Gastroesophageal sphincter (tissue), 4 donors: Measurements from ENCODE around the gene ZNF451. TPM values are rescaled to one million over a fixed set of nuclear protein-coding genes. Genes with fewer than 3 reads are reported as not detected.

Experiments used
- ATAC-seq: fragments of 150-250 bp; one replicate; pipeline ENCODE4 v1.9.1; 2016; ENCODE audit warnings: mild to moderate bottlenecking, moderate library complexity
- H3K27ac ChIP-seq, 4 donors: fragments of 200-600 bp; sonication (generic) in 3 of 4; 1 replicate in 3 of 4; 2 replicates in 1 of 4; pipeline ENCODE4 v1.5.1; 2016 to 2019
- H3K27me3 ChIP-seq: fragments of 200-600 bp; sonication (generic); one replicate; pipeline ENCODE4 v1.5.1; 2019
- H3K36me3 ChIP-seq, 2 donors: fragments of 200-600 bp; sonication (generic); one replicate each; pipeline ENCODE4 v1.5.1; 2019; ENCODE audit warnings: control low read depth in 1 of 2
- H3K4me1 ChIP-seq, 3 donors: fragments of 200-600 bp; sonication (generic); 1 replicate in 2 of 3; 2 replicates in 1 of 3; pipeline ENCODE4 v1.5.1; 2016 to 2019; ENCODE audit warnings: control low read depth in 2 of 3
- H3K4me3 ChIP-seq, 2 donors: fragments of 200-600 bp; sonication (generic); one replicate each; pipeline ENCODE4 v1.5.1; 2019; ENCODE audit warnings: mild to moderate bottlenecking in 1 of 2, moderate library complexity in 1 of 2
- H3K9me3 ChIP-seq, 3 donors: fragments of 200-600 bp; sonication (generic); one replicate each; pipeline ENCODE4 v1.5.1; 2017 to 2019; ENCODE audit warnings: control low read depth in 2 of 3
- EP300 ChIP-seq: sonication (generic); formaldehyde crosslinking; IDR thresholded peaks from one replicate; pipeline ENCODE4 v1.6.1; 2017; ENCODE audit warnings: antibody characterized with exemption, mild to moderate bottlenecking
- POLR2A ChIP-seq, 2 donors: fragments of 450-650 bp; IDR thresholded peaks; one replicate each; pipeline ENCODE4 v1.6.1; 2017; ENCODE audit warnings: antibody characterized with exemption in 2 of 2, mild to moderate bottlenecking in 2 of 2, moderate library complexity in 1 of 2
- POLR2AphosphoS5 ChIP-seq: sonication (generic); formaldehyde crosslinking; IDR thresholded peaks from one replicate; pipeline ENCODE4 v1.6.1; 2017; ENCODE audit warnings: antibody characterized with exemption
- WGBS, 2 donors: methylation state at CpG; one replicate each; pipeline ENCODE4 v1.1.5; 2018; ENCODE audit warnings: low coverage in 1 of 2; 5-methylcytosine and 5-hydroxymethylcytosine counted together
- total RNA-seq, 4 donors: library from RNA; depleted of rRNA; stranded (reverse); fragments of >200 nt; gene quantifications; one replicate each; pipeline ENCODE4 v1.1.0, GENCODE V29; 2016
- TF ChIP-seq, protein P1 (sequence below), 4 experiments: fragments of 200-600 bp in 2 of 4; fragments of 450-650 bp in 2 of 4; sonication (generic) in 1 of 4; IDR thresholded peaks; one replicate each; pipeline ENCODE4 v1.5.1; 2017 to 2019; ENCODE audit warnings: antibody characterized with exemption in 4 of 4, mild to moderate bottlenecking in 2 of 4, moderate library complexity in 2 of 4

The ZNF451 gene
- total RNA-seq, 4 donors from 2014 or later, result 28.7 to 66.5 (median 39.8) TPM

DNA sequence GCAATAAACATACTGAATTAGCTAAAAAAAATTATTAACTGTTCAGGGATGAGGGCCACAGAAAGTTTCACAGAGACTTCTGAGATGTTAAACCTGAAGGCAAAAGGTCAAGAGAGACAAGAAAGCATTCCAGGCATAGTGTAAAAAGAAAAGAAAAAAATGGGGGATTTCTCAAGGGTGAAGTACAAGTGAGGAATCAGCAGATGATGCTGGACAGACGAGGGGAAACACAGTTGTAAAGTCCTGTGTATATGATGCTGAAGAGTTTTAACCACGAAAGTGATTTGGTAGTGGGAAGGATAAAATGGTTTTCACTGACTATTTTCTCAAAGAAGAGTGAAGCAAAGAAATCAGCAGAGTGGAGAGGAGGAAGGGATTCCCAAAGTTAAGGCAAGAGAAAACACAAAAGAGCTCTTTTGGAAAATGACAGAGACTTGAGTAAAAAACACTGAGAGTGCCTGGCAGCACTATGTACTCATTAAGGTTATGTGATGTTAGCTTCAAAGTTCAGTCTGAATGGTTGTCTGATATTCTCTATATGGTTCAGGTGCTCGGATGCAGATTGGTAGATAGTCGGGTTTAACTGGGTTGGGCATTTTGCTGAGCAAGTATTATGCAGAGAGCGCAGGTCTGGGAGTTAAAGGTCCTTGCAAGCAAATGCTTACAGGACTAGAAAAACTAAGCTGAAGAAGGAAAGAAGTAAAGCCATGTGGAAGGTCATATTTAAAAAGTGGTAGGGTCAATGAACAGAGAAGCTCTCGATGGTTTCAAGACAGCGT, 115.8 kb downstream of the ZNF451 start:
- no peak for ATAC-seq

GRCh38 chr6:57207141-57207540, 117.2 kb downstream of the ZNF451 start:
- Histone ChIP-seq H3K36me3 (no peaks in the 10 kb centered on the region), H3K9me3 (no peaks in the 10 kb centered on the region)
- no peak for TF ChIP-seq EP300
- no peak for TF ChIP-seq POLR2AphosphoS5
- no peak for TF ChIP-seq POLR2A (IDR thresholded peaks at IDR 0.05)
- TF ChIP-seq, protein P1, sequence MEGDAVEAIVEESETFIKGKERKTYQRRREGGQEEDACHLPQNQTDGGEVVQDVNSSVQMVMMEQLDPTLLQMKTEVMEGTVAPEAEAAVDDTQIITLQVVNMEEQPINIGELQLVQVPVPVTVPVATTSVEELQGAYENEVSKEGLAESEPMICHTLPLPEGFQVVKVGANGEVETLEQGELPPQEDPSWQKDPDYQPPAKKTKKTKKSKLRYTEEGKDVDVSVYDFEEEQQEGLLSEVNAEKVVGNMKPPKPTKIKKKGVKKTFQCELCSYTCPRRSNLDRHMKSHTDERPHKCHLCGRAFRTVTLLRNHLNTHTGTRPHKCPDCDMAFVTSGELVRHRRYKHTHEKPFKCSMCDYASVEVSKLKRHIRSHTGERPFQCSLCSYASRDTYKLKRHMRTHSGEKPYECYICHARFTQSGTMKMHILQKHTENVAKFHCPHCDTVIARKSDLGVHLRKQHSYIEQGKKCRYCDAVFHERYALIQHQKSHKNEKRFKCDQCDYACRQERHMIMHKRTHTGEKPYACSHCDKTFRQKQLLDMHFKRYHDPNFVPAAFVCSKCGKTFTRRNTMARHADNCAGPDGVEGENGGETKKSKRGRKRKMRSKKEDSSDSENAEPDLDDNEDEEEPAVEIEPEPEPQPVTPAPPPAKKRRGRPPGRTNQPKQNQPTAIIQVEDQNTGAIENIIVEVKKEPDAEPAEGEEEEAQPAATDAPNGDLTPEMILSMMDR (IDR thresholded peaks at IDR 0.05), result no peak

More for the DNA sequence above, 115.8 kb downstream of the ZNF451 start:
- no peaks in the 10 kb centered on the region for H3K36me3 ChIP-seq
- no peaks in the 10 kb centered on the region for H3K27me3 ChIP-seq
- no peak overlapping the region for H3K27ac ChIP-seq
- no peaks in the 10 kb centered on the region for H3K9me3 ChIP-seq
- 66 to 73% methylated on average over 7 of the region's 7 CpGs for WGBS, 2 donors
- TF ChIP-seq EP300 (no peak), POLR2A (IDR thresholded peaks at IDR 0.05) (no peak), POLR2AphosphoS5 (no peak)
- TF ChIP-seq, protein P1 (IDR thresholded peaks at IDR 0.05), result no peak
- H3K4me1 ChIP-seq, result peaks cover 0 to 17% (median 0%) of the 10 kb centered on the region in 3 donors
- H3K4me3 ChIP-seq, result no peak overlapping the region

DNA sequence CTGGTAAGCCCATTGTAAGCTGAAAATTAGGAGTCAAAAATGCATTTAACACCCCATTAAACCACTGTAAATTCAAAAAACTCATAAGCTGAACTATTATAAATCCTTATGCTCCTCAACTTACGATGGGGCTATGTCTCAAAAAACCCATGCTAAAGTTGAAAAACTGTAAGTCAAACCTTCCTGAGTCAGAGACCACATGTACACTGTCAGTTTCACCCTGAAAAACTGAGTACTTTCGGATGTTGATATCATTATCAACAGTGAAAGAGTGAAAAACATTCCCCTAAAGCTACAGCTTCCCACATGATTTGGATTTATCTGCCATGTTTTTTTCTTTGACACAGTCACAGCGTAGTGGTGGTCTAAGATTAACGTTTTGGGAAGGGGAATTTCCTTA, 117.9 kb downstream of the ZNF451 start:
- no peak overlapping the region for H3K27ac ChIP-seq
- no peak for ATAC-seq

More at GRCh38 chr6:57207141-57207540, 117.2 kb downstream of the ZNF451 start:
- Histone ChIP-seq H3K27me3 (no peaks in the 10 kb centered on the region), H3K4me1 (peaks cover 0 to 23% (median 0%) of the 10 kb centered on the region in 3 donors), H3K4me3 (no peak overlapping the region), H3K27ac (no peak overlapping the region)
- ATAC-seq, result no peak
- 54 to 69% methylated on average over 2 of the region's 2 CpGs for WGBS, 2 donors

GRCh38 chr6:57209030-57209429, 119.0 kb downstream of the ZNF451 start:
- Histone ChIP-seq H3K27ac (no peak overlapping the region), H3K4me1 (peaks cover 0 to 27% (median 0%) of the 10 kb centered on the region in 3 donors), H3K9me3 (no peaks in the 10 kb centered on the region), H3K36me3 (no peaks in the 10 kb centered on the region), H3K4me3 (no peak overlapping the region), H3K27me3 (no peaks in the 10 kb centered on the region)
- no peak for ATAC-seq
- TF ChIP-seq, protein P1 (IDR thresholded peaks at IDR 0.05), result no peak
- no peak for TF ChIP-seq POLR2A (IDR thresholded peaks at IDR 0.05)
- TF ChIP-seq EP300, result no peak
- TF ChIP-seq POLR2AphosphoS5, result no peak

More for the DNA sequence above, 117.9 kb downstream of the ZNF451 start:
- 87 to 95% methylated on average over 4 of the region's 4 CpGs for WGBS, 2 donors
- Histone ChIP-seq H3K4me3 (no peak overlapping the region), H3K4me1 (peaks cover 0 to 26% (median 0%) of the 10 kb centered on the region in 3 donors), H3K36me3 (no peaks in the 10 kb centered on the region), H3K27me3 (no peaks in the 10 kb centered on the region), H3K9me3 (no peaks in the 10 kb centered on the region)
- TF ChIP-seq POLR2A (IDR thresholded peaks at IDR 0.05) (no peak), EP300 (no peak), POLR2AphosphoS5 (no peak)
- TF ChIP-seq, protein P1 (IDR thresholded peaks at IDR 0.05), result no peak

- 83 to 92% methylated on average over 4 to 5 of the region's 5 CpGs for WGBS, 2 donors
- H3K4me3 ChIP-seq, result no peak overlapping the region
- no peak for ATAC-seq
- H3K36me3 ChIP-seq, result no peaks in the 10 kb centered on the region
- TF ChIP-seq, protein P1 (IDR thresholded peaks at IDR 0.05), result no peak
- no peak for TF ChIP-seq POLR2AphosphoS5
- TF ChIP-seq POLR2A (IDR thresholded peaks at IDR 0.05), result no peak
- TF ChIP-seq EP300, result no peak
- H3K9me3 ChIP-seq, result no peaks in the 10 kb centered on the region
- H3K27ac ChIP-seq, result no peak overlapping the region
- H3K4me1 ChIP-seq, result peaks cover 0 to 28% (median 0%) of the 10 kb centered on the region in 3 donors
- no peaks in the 10 kb centered on the region for H3K27me3 ChIP-seq
These were observed 120.1 kb downstream of the ZNF451 start for GRCh38 chr6:57210060-57210459.
